Measurements from ENCODE around the gene CXCL16. TPM values are rescaled to one million over a fixed set of nuclear protein-coding genes. Genes with fewer than 3 reads are reported as not detected.

CXCL16 gene
- total RNA-seq, 4 donors from 2014 or later, result 1.0 to 9.1 (median 7.1) TPM

GRCh38 chr17:4751932-4752331 is 12.2 kb upstream of the CXCL16 start:
- Histone ChIP-seq H3K36me3 (no peaks in the 10 kb centered on the region), H3K4me3 (no peak overlapping the region), H3K27me3 (no peaks in the 10 kb centered on the region), H3K4me1 (no peaks in the 10 kb centered on the region), H3K9me3 (no peaks in the 10 kb centered on the region), H3K27ac (no peak overlapping the region)
- intact Hi-C loops (cut with DNase I; ENCODE audit: low total_unique reads), result no loop called here
- no peak for DNase-seq
- no peak for TF ChIP-seq POLR2A (IDR thresholded peaks at IDR 0.05)
- TF ChIP-seq CTCF (IDR thresholded peaks at IDR 0.05), result no peak

DNA sequence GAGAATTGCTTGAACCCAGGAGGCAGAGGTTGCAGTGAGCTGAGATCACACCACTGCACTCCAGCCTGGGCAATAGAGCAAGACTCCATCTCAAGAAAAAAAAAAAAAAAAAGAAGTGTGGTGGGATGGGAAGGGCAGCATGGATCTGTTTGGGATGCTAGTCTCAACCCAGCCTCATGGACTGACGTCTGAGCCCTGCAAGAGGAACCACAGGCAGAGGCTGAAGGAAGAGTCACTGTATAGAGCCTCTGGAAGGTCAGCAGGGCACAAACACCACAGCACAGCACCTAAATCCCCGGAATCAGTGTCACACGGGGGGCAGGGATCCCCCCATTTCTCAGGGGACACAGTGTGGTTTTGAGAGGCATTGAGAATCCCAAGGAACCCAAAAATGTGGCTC is 10.9 kb upstream of the CXCL16 start:
- Histone ChIP-seq H3K36me3 (no peaks in the 10 kb centered on the region), H3K9me3 (no peaks in the 10 kb centered on the region), H3K4me3 (no peak overlapping the region), H3K4me1 (no peaks in the 10 kb centered on the region), H3K27ac (no peak overlapping the region), H3K27me3 (no peaks in the 10 kb centered on the region)
- intact Hi-C loops (cut with DNase I; ENCODE audit: low total_unique reads), result no loop called here
- TF ChIP-seq CTCF (IDR thresholded peaks at IDR 0.05) (no peak), POLR2A (IDR thresholded peaks at IDR 0.05) (no peak)
- no peak for DNase-seq

DNA sequence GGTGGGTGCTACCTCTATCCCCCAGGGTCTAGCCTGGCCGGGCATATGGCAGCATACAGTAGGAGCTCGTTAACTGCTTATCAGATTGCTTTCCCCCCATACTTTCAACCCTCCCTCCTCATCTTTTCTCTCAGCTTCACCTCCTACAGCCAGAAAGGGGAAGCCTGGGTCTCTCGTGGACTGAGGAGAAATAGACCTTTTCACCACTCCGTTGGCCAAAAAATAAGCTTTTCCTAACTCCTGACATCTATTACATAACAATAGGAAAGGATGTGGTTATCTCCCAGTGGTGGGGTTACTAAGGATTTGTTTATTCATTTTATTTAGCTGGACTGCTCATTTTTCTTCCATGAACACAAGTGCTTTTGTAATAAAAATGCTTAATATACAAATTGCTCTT is 9.0 kb upstream of the CXCL16 start:
- DNase-seq, result no peak
- Histone ChIP-seq H3K4me3 (no peak overlapping the region), H3K27ac (no peak overlapping the region), H3K4me1 (no peaks in the 10 kb centered on the region), H3K27me3 (peaks cover 0 to 7% of the 10 kb centered on the region in 2 donors), H3K9me3 (no peaks in the 10 kb centered on the region), H3K36me3 (no peaks in the 10 kb centered on the region)
- intact Hi-C loops (cut with DNase I; ENCODE audit: low total_unique reads), result no loop called here
- TF ChIP-seq CTCF (IDR thresholded peaks at IDR 0.05), result no peak
- no peak for TF ChIP-seq POLR2A (IDR thresholded peaks at IDR 0.05)

- intact Hi-C loops (cut with DNase I; ENCODE audit: low total_unique reads), result no loop called here
- Histone ChIP-seq H3K9me3 (no peaks in the 10 kb centered on the region), H3K4me1 (no peaks in the 10 kb centered on the region), H3K4me3 (no peak overlapping the region), H3K27me3 (peaks cover 0 to 7% of the 10 kb centered on the region in 2 donors), H3K27ac (no peak overlapping the region), H3K36me3 (no peaks in the 10 kb centered on the region)
- DNase-seq, result no peak
- TF ChIP-seq CTCF (IDR thresholded peaks at IDR 0.05) (no peak), POLR2A (IDR thresholded peaks at IDR 0.05) (no peak)
These were observed 8.1 kb upstream of the CXCL16 start for GRCh38 chr17:4747847-4748246.

DNA sequence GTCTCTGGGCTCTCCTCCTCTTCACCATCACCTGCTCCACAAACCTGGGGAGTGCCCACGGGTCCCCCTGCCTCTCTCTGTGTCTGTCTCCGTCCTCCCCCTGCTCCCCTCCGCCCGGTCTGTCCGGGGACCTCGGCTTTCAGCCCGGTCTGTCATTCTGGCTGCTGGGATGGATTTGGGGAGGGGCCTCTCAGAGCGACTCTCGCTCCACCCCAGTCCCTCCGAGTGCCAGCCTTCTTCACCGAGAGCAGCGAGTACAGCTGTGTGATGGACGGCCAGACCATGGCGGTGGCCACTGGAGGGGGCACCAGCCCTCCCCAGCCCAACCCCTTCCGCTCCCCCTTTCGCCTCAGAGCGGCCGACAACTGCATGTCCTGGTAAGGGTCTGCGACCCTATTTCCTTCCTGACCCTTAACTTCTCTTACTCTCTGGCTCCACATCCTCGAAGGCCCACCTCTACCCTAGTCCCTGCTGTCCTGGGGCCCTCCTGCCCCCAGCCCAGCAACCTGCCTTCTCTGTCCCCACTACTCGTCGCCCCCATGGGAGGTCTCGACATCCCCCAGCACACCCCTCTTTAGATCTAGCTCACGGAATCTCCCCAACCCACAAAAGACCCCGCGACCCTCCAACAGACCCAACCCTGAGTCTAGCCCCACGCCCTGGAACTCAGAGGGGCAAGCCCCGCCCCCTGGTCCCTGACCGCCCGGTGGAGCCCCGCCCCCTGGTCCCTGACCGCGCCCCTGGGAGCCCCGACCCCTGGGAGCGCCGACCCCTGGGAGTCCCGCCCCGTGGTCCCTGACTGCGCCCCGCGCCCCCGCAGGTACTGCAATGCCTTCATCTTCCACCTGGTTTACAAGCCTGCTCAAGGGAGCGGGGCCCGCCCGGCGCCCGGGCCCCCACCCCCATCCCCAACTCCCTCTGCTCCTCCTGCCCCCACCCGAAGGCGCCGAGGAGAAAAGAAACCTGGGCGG is 5.6 kb upstream of the CXCL16 start:
- Histone ChIP-seq H3K4me3 (no peak overlapping the region), H3K9me3 (no peaks in the 10 kb centered on the region), H3K27ac (no peak overlapping the region), H3K27me3 (peaks cover 0 to 7% of the 10 kb centered on the region in 2 donors), H3K4me1 (no peaks in the 10 kb centered on the region), H3K36me3 (no peaks in the 10 kb centered on the region)
- no peak for TF ChIP-seq POLR2A (IDR thresholded peaks at IDR 0.05)
- no peak for TF ChIP-seq CTCF (IDR thresholded peaks at IDR 0.05)
- no peak for DNase-seq
- intact Hi-C loops (cut with DNase I; ENCODE audit: low total_unique reads), result no loop called here

Measured in uterus (tissue), 4 donors.